AG04449 (cell line): ENCODE data around the gene WBP1L.

Experiments
- CTCF ChIA-PET: fragments of 350-600 bp; formaldehyde crosslinking; extraction: SDS; loops from one replicate; lab custom pipeline; 2021; ENCODE audit warnings: antibody characterized with exemption; lab: Yijun Ruan, JAX
- POLR2A ChIA-PET: fragments of 400-600, 350-600 bp; formaldehyde crosslinking; extraction: SDS; loops from one replicate; lab custom pipeline; 2020; ENCODE audit warnings: antibody characterized with exemption, inconsistent platforms; lab: Yijun Ruan, JAX
- DNase-seq: peaks from one replicate; pipeline ENCODE4 v3.0.0-alpha.2; 2010; ENCODE audit warnings: low read depth, low spot score
- H3K4me3 ChIP-seq: 2 replicates; pipeline ENCODE4 v1.5.1; 2011; ENCODE audit warnings: low read depth, mild to moderate bottlenecking, control low read depth, low read length
- TF ChIP-seq, protein P1 (sequence below): IDR thresholded peaks from one replicate; pipeline ENCODE4 v1.5.1; 2011; ENCODE audit warnings: mild to moderate bottlenecking, moderate library complexity, low read length, control low read depth, inconsistent platforms; ENCODE audit not compliant: insufficient read depth; ENCODE audit errors: missing control alignments

The WBP1L gene

DNA sequence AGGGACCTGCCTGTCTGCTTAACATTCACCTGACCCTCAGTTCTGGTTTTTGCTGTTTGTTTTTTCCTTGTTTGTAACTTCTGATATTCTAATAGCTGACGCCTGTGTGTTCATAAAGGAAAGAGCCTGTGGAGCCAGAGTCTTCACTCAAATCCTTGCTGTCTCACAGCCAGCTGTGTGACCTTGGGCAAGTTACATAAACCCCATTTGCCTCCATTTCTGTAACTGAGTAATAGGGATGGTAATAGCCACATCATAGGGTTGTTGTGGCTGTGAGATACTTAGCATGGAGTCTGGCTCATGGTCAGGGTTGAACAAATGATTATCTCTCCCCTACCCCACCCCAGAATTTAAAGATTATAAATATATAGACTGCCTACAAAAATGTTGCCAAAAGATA lies 27.0 kb downstream of the WBP1L start:
- ChIA-PET POLR2A (no interaction called here), CTCF (interaction anchor here (0.9 to 1.2 kb wide), 3 partner anchors 9 to 63 kb away, joined by 3 read pairs; no protein-coding TSS in a partner anchor)
- TF ChIP-seq, protein P1, sequence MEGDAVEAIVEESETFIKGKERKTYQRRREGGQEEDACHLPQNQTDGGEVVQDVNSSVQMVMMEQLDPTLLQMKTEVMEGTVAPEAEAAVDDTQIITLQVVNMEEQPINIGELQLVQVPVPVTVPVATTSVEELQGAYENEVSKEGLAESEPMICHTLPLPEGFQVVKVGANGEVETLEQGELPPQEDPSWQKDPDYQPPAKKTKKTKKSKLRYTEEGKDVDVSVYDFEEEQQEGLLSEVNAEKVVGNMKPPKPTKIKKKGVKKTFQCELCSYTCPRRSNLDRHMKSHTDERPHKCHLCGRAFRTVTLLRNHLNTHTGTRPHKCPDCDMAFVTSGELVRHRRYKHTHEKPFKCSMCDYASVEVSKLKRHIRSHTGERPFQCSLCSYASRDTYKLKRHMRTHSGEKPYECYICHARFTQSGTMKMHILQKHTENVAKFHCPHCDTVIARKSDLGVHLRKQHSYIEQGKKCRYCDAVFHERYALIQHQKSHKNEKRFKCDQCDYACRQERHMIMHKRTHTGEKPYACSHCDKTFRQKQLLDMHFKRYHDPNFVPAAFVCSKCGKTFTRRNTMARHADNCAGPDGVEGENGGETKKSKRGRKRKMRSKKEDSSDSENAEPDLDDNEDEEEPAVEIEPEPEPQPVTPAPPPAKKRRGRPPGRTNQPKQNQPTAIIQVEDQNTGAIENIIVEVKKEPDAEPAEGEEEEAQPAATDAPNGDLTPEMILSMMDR = no peak
- no peak overlapping the region for H3K4me3 ChIP-seq
- no peak for DNase-seq

DNA sequence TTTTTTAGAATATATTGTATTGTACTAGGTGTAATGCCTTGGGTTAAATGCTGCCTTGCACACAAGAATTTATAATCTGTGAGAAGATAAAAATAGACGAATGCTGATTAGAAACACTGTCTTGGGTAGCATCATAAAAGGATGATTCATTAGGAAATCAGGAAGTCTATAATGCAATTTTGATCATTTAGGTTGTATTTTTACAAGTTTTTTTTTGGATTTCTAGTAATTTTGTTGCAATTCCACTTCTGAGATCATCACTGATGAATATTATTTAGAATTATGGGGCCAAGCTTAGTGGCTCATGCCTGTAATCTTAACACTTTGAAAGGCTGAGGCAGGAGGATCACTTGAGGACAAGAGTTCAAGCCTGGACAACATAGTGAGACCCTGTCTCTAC lies 29.6 kb downstream of the WBP1L start:
- ChIA-PET CTCF (interaction anchor here (1.4 kb wide), 1 partner anchor 9 kb away, joined by 6 read pairs; no protein-coding TSS in a partner anchor), POLR2A (no interaction called here)
- TF ChIP-seq, protein P1 = no peak
- DNase-seq = no peak
- H3K4me3 ChIP-seq = no peak overlapping the region

DNA sequence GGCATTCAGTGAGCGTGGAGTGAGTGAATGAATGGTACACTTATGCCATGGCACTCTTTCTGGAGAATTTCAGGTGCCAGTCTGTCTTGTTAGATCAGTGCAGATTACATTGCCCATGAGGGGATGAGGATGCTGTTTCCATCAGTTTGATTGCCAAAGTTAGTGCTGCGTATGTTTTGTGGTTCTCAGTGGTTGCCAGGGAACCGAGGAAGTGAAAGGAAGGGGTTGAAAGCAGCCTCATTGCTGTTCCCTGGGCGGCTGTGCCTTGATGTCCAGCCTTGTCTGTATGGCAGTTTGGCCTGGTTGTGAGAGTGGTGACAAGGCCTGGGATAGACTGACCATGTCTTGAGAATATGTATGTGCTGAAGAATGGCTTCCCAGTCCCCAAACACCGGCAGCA lies 30.2 kb downstream of the WBP1L start:
- TF ChIP-seq, protein P1 = no peak
- POLR2A ChIA-PET = interaction anchor here (3.6 kb wide), 1 partner anchor 21 kb away, joined by 29 read pairs; no protein-coding TSS in a partner anchor
- CTCF ChIA-PET = interaction anchor here (1.2 to 4.5 kb wide), 3 partner anchors 10 to 20 kb away, joined by 3 to 28 read pairs (median 6); no protein-coding TSS in a partner anchor
- DNase-seq = no peak
- no peak overlapping the region for H3K4me3 ChIP-seq

DNA sequence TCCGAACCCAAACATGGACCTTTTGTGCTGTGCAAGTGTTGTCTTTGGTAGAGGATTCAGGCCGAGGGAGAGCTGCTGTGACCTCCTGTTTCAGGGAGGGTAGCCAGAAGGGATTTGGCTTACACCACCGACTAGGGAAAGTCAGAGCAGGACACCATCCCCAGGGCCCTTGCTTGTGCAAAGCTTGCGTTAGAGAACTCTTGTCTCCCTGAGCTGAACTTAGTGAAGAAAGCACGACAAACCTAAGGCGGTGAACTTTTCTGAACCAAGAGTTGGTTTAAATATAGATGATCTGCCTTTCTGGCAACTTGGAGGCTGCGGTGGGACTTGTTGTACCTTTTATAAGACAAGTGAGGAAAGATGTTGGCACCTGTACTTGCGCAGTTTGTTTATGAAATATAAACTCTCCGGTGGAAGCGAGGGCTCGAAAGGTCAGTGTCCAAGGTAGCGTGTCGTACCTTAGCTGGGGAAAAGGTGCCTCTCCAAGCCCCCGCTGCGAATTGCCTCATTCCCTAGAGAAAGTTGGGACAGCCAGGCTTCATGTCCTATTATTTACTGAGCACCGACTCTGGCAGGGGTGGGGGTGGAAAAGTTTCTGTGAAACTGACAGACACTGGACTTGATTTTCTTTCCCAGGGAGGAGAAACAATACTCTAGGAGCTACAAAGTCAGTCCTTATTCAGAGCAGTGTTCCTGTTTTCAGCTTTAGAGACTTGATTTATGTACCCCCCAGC lies 31.6 kb downstream of the WBP1L start:
- TF ChIP-seq, protein P1 = no peak
- CTCF ChIA-PET = interaction anchor here (0.8 to 4.5 kb wide), 5 partner anchors 11 to 60 kb away, joined by 3 to 28 read pairs (median 9); no protein-coding TSS in a partner anchor
- H3K4me3 ChIP-seq = peak overlapping the region; percentile 51
- POLR2A ChIA-PET = interaction anchor here (0.6 to 3.6 kb wide), 6 partner anchors 11 to 215 kb away, joined by 3 to 29 read pairs (median 6); no protein-coding TSS in a partner anchor
- DNase-seq = no peak

DNA sequence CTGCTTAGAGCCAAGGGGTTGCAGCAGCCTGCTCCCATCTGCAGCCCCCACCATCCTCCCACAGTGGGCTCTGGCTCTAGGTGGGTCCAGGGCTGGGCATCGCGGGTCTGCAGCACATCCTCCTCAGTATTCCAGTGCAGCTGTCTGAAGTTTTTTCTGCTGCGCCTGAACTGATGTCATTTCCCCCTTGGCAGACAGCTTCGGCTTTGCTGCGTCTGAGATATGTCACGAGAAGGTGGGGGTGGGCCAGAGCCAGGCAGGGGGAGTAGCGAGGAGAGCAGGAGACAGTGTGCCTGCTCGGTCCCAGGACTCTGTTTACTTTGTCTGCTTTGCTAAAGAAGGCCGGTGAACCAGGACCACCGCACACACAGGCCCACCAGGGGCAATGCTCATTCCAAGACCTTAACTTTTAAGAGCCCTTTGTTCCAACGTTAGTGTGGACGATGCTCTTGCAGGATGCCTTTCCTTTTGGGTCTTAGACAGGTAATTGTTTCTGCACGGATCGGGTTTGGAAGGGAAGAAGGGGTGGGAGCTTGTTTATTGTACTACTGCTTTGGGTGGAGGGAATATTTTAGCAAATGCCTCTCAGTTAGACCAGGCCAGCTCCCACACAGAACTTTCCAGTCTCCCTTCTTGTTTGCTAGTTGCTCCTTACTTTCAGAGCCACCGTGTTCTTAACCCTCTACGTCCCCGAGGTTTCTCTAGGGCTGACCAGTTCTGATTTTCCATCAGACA lies 32.4 kb downstream of the WBP1L start:
- DNase-seq = peak; percentile 69
- TF ChIP-seq, protein P1 = no peak
- H3K4me3 ChIP-seq = peak overlapping the region; percentile 51
- POLR2A ChIA-PET = interaction anchor here (0.6 to 3.6 kb wide), 8 partner anchors 12 to 214 kb away, joined by 3 to 29 read pairs (median 4); partner anchors contain the start of gene WBP1L
- CTCF ChIA-PET = interaction anchor here (1.4 to 4.5 kb wide), 5 partner anchors 10 to 57 kb away, joined by 4 to 28 read pairs (median 9); no protein-coding TSS in a partner anchor
